GM18868 (cell line): ENCODE data around the gene CD83.

Experiments used
- ATAC-seq: cut with Tn5 transposase; IDR thresholded peaks from one replicate; pipeline ENCODE4 v1.9.1; 2021; ENCODE audit warnings: mild to moderate bottlenecking, moderate library complexity; ENCODE audit not compliant: unreplicated experiment

The CD83 gene

GRCh38 chr6:14117158-14118090 lies at the start of gene CD83:
Gene CD83 (plus strand): TSS chr6:14117772. CDS start chr6:14117812, 40 bp downstream.
- peak; percentile 68 for ATAC-seq

- ATAC-seq, result no peak
These were observed 49.4 kb upstream of the CD83 start for GRCh38 chr6:14068133-14068532.

- ATAC-seq, result no peak
These were observed 48.9 kb upstream of the CD83 start for GRCh38 chr6:14068623-14069022.

- no peak for ATAC-seq
These were observed 47.1 kb upstream of the CD83 start for GRCh38 chr6:14070457-14070856.

- ATAC-seq, result peak; percentile 47
These were observed 45.5 kb upstream of the CD83 start for GRCh38 chr6:14072084-14072483.

- peak; percentile 30 for ATAC-seq
These were observed 43.8 kb upstream of the CD83 start for GRCh38 chr6:14073561-14074354.

- no peak for ATAC-seq
These were observed 43.0 kb upstream of the CD83 start for GRCh38 chr6:14074476-14075094.

GRCh38 chr6:14075095-14075503 lies 42.5 kb upstream of the CD83 start:
- ATAC-seq, result peak; percentile 59

GRCh38 chr6:14077193-14077867 lies 40.2 kb upstream of the CD83 start:
- ATAC-seq, result no peak

- no peak for ATAC-seq
These were observed 38.1 kb upstream of the CD83 start for GRCh38 chr6:14079433-14079832.

GRCh38 chr6:14079971-14080370 lies 37.6 kb upstream of the CD83 start:
- no peak for ATAC-seq

- no peak for ATAC-seq
These were observed 36.4 kb upstream of the CD83 start for GRCh38 chr6:14081126-14081525.

- no peak for ATAC-seq
These were observed 34.8 kb upstream of the CD83 start for GRCh38 chr6:14082771-14083170.

GRCh38 chr6:14083262-14083661 lies 34.3 kb upstream of the CD83 start:
- ATAC-seq, result no peak

- ATAC-seq, result no peak
These were observed 33.8 kb upstream of the CD83 start for GRCh38 chr6:14083751-14084150.

GRCh38 chr6:14084388-14084787 lies 33.2 kb upstream of the CD83 start:
- ATAC-seq, result no peak

- ATAC-seq, result no peak
These were observed 32.3 kb upstream of the CD83 start for GRCh38 chr6:14085176-14085787.

- no peak for ATAC-seq
These were observed 30.9 kb upstream of the CD83 start for GRCh38 chr6:14086701-14087100.

GRCh38 chr6:14088600-14089192 lies 28.9 kb upstream of the CD83 start:
- ATAC-seq, result no peak

- peak; percentile 32 for ATAC-seq
These were observed 28.3 kb upstream of the CD83 start for GRCh38 chr6:14089224-14089623.
